SK-N-SH (cell line): ENCODE measurements around the gene LIPE. TPM values are rescaled to one million over a fixed set of nuclear protein-coding genes. Genes with fewer than 3 reads are reported as not detected.
"Not testable (repeated sequence)": the region's sequence is repeated elsewhere in the genome, so short reads cannot be mapped to it uniquely, and the experiment has no call there.

ENCODE experiments used
- CTCF ChIA-PET: fragments of 300-600, 350-600 bp; formaldehyde crosslinking; extraction: SDS; loops from one replicate; lab custom pipeline; 2021; lab: Yijun Ruan, JAX
- POLR2A ChIA-PET: fragments of 350-600 bp; sonication (Branson Sonifier 250); formaldehyde crosslinking; extraction: SDS; loops from one replicate; lab custom pipeline; 2020; ENCODE audit warnings: antibody characterized with exemption, inconsistent platforms; lab: Yijun Ruan, JAX
- DNase-seq: peaks from one replicate; pipeline ENCODE4 v3.0.0; 2012
- H2AFZ ChIP-seq: fragments of 200-600 bp; sonication (generic); 2 replicates; pipeline ENCODE4 v1.8.1; 2016; ENCODE audit warnings: antibody characterized with exemption, mild to moderate bottlenecking, low read depth
- H3F3A ChIP-seq: fragments of 200-600 bp; sonication (generic); replicated peaks from 2 replicates; pipeline ENCODE3; 2016; ENCODE audit warnings: antibody characterized with exemption, mild to moderate bottlenecking; ENCODE audit not compliant: insufficient read depth
- H3K27ac ChIP-seq, 2 experiments: fragments of 200-500 bp in 1 of 2; fragments of 200-600 bp in 1 of 2; sonication (Bioruptor generic) in 1 of 2; sonication (generic), shearing (Covaris generic) in 1 of 2; 2 replicates each; pipeline versions ENCODE4 v1.5.1 to v1.6.1; 2014 to 2016; ENCODE audit warnings: low read depth in 2 of 2, inconsistent platforms in 1 of 2, low read length in 1 of 2, mild to moderate bottlenecking in 1 of 2, mixed read lengths in 1 of 2
- H3K27me3 ChIP-seq: fragments of 200-600 bp; sonication (generic), shearing (Covaris generic); 2 replicates; pipeline ENCODE4 v1.6.1; 2016; ENCODE audit warnings: mixed run types; ENCODE audit not compliant: insufficient read depth
- H3K36me3 ChIP-seq, 2 experiments: fragments of 200-500 bp in 1 of 2; fragments of 200-600 bp in 1 of 2; sonication (Bioruptor generic) in 1 of 2; sonication (generic) in 1 of 2; replicated peaks in 1 of 2; 2 replicates each; pipeline versions ENCODE3 to v1.5.1; 2014 to 2016; ENCODE audit warnings: low read length in 1 of 2, mild to moderate bottlenecking in 1 of 2; ENCODE audit not compliant: insufficient read depth in 2 of 2, control insufficient read depth in 1 of 2
- H3K4me1 ChIP-seq, 2 experiments: fragments of 200-500 bp in 1 of 2; fragments of 200-600 bp in 1 of 2; sonication (Bioruptor generic) in 1 of 2; sonication (generic), shearing (Covaris generic) in 1 of 2; 2 replicates each; pipeline versions ENCODE4 v1.5.1 to v1.6.1; 2014 to 2016; ENCODE audit warnings: low read depth in 1 of 2, low read length in 1 of 2, mixed run types in 1 of 2; ENCODE audit not compliant: insufficient read depth in 2 of 2, control insufficient read depth in 1 of 2
- H3K4me2 ChIP-seq: fragments of 200-600 bp; sonication (generic), shearing (Covaris generic); 2 replicates; pipeline ENCODE4 v1.6.1; 2017; ENCODE audit warnings: mixed run types
- H3K4me3 ChIP-seq, 2 experiments: fragments of 200-500 bp in 1 of 2; fragments of 200-600 bp in 1 of 2; sonication (Bioruptor generic) in 1 of 2; sonication (generic), shearing (Covaris generic) in 1 of 2; 2 replicates each; pipeline versions ENCODE4 v1.5.1 to v1.8.1; 2014 to 2016; ENCODE audit warnings: low read depth in 2 of 2, inconsistent platforms in 1 of 2, low read length in 1 of 2, mild to moderate bottlenecking in 1 of 2, mixed read lengths in 1 of 2, moderate library complexity in 1 of 2
- H3K79me2 ChIP-seq: fragments of 200-600 bp; sonication (generic); 2 replicates; pipeline ENCODE4 v1.8.1; 2017; ENCODE audit warnings: mild to moderate bottlenecking; ENCODE audit not compliant: insufficient read depth
- H3K9ac ChIP-seq: fragments of 200-600 bp; sonication (generic); 2 replicates; pipeline ENCODE4 v1.6.1; 2017; ENCODE audit warnings: mixed run types
- H3K9me2 ChIP-seq: fragments of 200-600 bp; sonication (generic); 2 replicates; pipeline ENCODE4 v1.6.1; 2017; ENCODE audit warnings: mixed run types
- H3K9me3 ChIP-seq: fragments of 200-600 bp; sonication (generic); 2 replicates; pipeline ENCODE4 v1.6.1; 2017; ENCODE audit warnings: mixed run types, mild to moderate bottlenecking, moderate library complexity
- H4K20me1 ChIP-seq: fragments of 200-600 bp; sonication (generic); 2 replicates; pipeline ENCODE4 v1.6.1; 2017; ENCODE audit warnings: mild to moderate bottlenecking, mixed run types; ENCODE audit not compliant: insufficient read depth
- CHD2 ChIP-seq: fragments of 150-350 bp; IDR thresholded peaks from 2 replicates; pipeline ENCODE4 v1.6.1; 2018; ENCODE audit warnings: low read length; ENCODE audit not compliant: partially characterized antibody
- EZH2phosphoT487 ChIP-seq: fragments of 200-600 bp; sonication (generic); IDR thresholded peaks from 2 replicates; pipeline ENCODE4 v1.6.1; 2017; ENCODE audit warnings: low read depth, mixed run types, mild to moderate bottlenecking, antibody characterized with exemption, moderate library complexity, borderline replicate concordance
- GABPA ChIP-seq: IDR thresholded peaks from 2 replicates; pipeline ENCODE4 v1.4.0; 2012; ENCODE audit warnings: low read depth, mild to moderate bottlenecking
- NRF1 ChIP-seq: IDR thresholded peaks from 2 replicates; pipeline ENCODE4 v1.6.1; 2012; ENCODE audit warnings: low read depth, mild to moderate bottlenecking, low read length
- TCF12 ChIP-seq: IDR thresholded peaks from 2 replicates; pipeline ENCODE4 v1.4.0; 2012
- YY1 ChIP-seq: IDR thresholded peaks from 2 replicates; pipeline ENCODE4 v1.4.0; 2012; ENCODE audit warnings: low read depth, mild to moderate bottlenecking
- WGBS: methylation state at CpG from one replicate; pipeline ENCODE4 v1.1.6; 2017; ENCODE audit warnings: low lambda C conversion rate; 5-methylcytosine and 5-hydroxymethylcytosine counted together
- polyA plus RNA-seq, 3 experiments: library from polyadenylated mRNA; depleted of rRNA; stranded (reverse); fragments of >200 nt; gene quantifications; 2 replicates each; pipeline ENCODE4 v1.2.3, GENCODE V29; 2012

Gene LIPE
- polyA plus RNA-seq, 1 of the 3 experiments (the other 2 are of a cell fraction): 4.4 TPM

DNA sequence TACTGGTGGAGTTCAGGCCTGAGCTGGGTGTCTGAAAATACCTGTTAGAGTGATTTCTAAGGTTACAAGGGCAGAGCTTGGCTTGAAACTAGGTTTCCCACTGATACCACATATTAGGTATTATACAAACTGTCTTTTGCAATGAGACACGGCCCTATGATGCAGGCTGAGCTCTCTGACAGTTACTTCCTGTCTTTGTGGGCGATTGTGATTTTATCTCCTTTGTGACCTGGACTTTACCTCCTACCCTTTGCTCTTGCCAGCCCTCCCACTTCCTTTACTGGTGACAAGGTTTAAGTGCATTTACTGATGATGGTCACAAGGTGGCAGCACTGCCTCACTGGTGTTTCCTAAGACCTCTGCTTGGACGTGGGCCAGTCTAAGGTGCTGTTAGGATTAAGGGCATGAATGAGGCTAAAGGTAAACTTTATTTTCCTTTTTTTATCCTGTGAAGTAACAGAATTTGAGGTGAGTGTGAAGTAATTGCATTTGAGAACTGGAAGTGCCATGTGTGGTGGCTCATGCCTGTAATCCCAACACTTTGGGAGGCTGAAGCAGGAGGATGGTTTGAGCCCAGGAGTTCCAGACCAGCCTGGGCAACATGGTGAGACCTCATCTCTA lies 23.2 kb upstream of the LIPE start (continued):
- no peak for TF ChIP-seq NRF1
- no peak for TF ChIP-seq TCF12
- no peak for TF ChIP-seq YY1

DNA sequence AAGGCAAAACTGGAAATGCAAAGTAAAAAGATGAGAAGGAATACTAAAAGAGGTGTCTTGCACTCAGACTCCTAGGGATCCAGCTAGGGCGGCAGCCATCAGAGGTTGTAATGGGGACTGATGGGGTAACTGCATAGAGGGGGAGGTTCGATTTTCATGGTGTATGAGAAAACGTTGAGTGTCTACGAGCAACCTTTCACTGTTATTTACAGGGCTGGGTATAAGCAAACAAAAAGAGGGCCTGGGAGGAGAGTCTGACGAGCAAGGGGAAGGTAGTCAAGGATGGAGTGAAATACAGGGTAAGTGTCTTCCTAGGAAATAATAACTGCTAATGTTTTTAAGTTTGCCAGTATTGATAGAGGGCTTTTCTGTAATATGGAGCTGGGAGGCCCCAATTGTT lies 21.1 kb upstream of the LIPE start:
- H3F3A ChIP-seq, H3K9ac ChIP-seq, H3K27me3 ChIP-seq, H3K36me3 ChIP-seq, H3K79me2 ChIP-seq, POLR2A ChIA-PET, H3K4me2 ChIP-seq, H3K4me1 ChIP-seq, DNase-seq, H3K9me3 ChIP-seq, H3K9me2 ChIP-seq, H3K27ac ChIP-seq, H4K20me1 ChIP-seq, H3K4me3 ChIP-seq, H2AFZ ChIP-seq: not testable (repeated sequence)
- 48% methylated on average over 5 of the region's 5 CpGs for WGBS
- CTCF ChIA-PET: interaction anchor here (1.7 to 4.6 kb wide), 2 partner anchors 10 to 81 kb away, joined by 10 to 29 read pairs; partner anchors contain the start of gene CEACAM1

DNA sequence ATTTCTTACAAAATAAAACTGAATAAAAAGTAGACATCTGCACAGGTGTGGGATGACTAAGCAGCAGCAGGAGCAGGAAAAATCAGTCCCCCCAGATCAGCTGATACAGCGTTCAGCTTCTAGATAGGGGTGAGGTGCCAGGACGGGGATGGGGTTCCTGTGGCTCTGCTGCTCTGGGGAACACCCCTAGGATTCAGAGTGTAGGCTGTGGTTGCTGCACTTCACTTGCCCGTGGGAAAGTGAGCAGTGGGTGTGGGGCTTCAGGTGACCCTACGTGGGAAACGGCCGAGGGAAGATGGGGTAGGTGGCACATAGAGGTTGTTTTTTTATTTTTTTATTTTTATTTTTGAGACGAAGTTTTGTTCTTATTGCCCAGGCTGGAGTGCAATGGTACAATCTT lies 18.8 kb upstream of the LIPE start:
- H3F3A ChIP-seq: no peaks in the 10 kb centered on the region
- 70% methylated on average over 7 of the region's 7 CpGs for WGBS
- no peak overlapping the region for H3K4me3 ChIP-seq
- no peak for DNase-seq
- TF ChIP-seq CHD2: no peak
- no peaks in the 10 kb centered on the region for H3K79me2 ChIP-seq
- no peaks in the 10 kb centered on the region for H3K9me2 ChIP-seq
- POLR2A ChIA-PET: no interaction called here
- no peaks in the 10 kb centered on the region for H3K9me3 ChIP-seq
- H3K27ac ChIP-seq: no peak overlapping the region
- H3K4me1 ChIP-seq: peaks cover 0 to 3% of the 10 kb centered on the region in 2 experiments; a peak in 2 of 4 replicates
- CTCF ChIA-PET: interaction anchor here (0.9 to 2.9 kb wide), 4 partner anchors 9 to 151 kb away, joined by 3 to 15 read pairs (median 4); partner anchors contain the start of gene CEACAM1
- no peak overlapping the region for H2AFZ ChIP-seq
- no peaks in the 10 kb centered on the region for H3K36me3 ChIP-seq
- H3K9ac ChIP-seq: no peak overlapping the region
- H3K4me2 ChIP-seq: no peak overlapping the region
- no peaks in the 10 kb centered on the region for H3K27me3 ChIP-seq
- H4K20me1 ChIP-seq: no peaks in the 10 kb centered on the region

DNA sequence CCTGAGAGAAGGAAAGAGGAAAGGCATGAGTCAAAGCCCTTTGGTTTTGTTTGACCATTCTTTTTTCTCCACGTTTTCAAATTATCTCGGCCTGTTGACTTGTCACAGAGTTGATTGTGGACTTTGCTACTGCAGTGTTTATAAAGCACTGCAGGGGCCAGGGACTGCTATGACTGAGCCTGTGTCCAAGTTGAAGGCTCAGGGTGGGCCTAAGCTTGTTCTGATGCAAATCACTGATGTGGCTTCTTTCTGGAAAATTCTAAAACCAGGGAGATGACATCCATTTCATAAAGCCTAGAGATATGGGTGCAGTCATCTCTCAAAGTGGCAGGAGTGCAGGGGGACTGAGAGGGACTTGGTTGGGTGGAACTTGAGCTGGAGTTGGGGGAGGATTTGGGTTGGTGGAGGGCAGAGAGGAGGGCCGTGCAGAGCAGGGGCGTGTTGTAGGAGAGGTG lies 16.8 kb upstream of the LIPE start:
- Histone ChIP-seq H3K27ac (no peak overlapping the region), H2AFZ (no peak overlapping the region), H3K9ac (no peak overlapping the region), H4K20me1 (no peaks in the 10 kb centered on the region), H3K4me1 (no peaks in the 10 kb centered on the region), H3K27me3 (no peaks in the 10 kb centered on the region), H3K9me3 (no peaks in the 10 kb centered on the region), H3K36me3 (no peaks in the 10 kb centered on the region), H3K9me2 (no peaks in the 10 kb centered on the region), H3F3A (no peaks in the 10 kb centered on the region), H3K79me2 (no peaks in the 10 kb centered on the region), H3K4me3 (no peak overlapping the region), H3K4me2 (no peak overlapping the region)
- POLR2A ChIA-PET: no interaction called here
- 41% methylated on average over 4 of the region's 4 CpGs for WGBS
- TF ChIP-seq GABPA: no peak
- TF ChIP-seq EZH2phosphoT487: no peak
- CTCF ChIA-PET: interaction anchor here (0.7 to 2.9 kb wide), 2 partner anchors 44 to 85 kb away, joined by 4 to 15 read pairs; partner anchors contain the start of gene CEACAM1
- no peak for DNase-seq
